ENCODE measurements around the gene HSD17B14. TPM values are rescaled to one million over a fixed set of nuclear protein-coding genes. Genes with fewer than 3 reads are reported as not detected.

HSD17B14 gene
- total and polyA plus RNA-seq, 2 of the 13 experiments (the other 11 are each of a cell fraction or from before 2014, with no cell fraction given) = 0.58 to 1.2 TPM

DNA sequence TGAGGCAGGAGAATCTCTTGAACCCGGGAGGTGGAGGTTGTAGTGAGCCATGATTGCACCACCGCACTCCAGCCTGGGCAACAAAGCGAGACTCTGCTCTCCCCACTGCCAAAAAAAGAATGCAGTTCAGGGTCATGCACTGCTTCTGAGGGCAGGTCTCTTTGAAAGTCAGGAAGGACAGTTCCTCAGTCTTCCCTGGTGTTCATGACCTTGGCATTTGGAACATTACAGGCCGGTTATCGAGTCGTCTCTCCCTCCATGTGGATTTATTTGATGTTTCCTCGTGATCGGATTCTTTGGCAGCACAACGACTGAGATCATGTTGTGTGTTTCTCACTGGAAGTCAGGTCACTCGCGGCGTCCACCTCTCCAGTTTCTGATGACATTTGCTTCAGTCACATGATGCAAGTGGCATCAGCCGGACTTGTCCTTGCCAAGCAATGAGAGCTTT, 63.8 kb downstream of the HSD17B14 start (continued):
- TF ChIP-seq, protein P1, sequence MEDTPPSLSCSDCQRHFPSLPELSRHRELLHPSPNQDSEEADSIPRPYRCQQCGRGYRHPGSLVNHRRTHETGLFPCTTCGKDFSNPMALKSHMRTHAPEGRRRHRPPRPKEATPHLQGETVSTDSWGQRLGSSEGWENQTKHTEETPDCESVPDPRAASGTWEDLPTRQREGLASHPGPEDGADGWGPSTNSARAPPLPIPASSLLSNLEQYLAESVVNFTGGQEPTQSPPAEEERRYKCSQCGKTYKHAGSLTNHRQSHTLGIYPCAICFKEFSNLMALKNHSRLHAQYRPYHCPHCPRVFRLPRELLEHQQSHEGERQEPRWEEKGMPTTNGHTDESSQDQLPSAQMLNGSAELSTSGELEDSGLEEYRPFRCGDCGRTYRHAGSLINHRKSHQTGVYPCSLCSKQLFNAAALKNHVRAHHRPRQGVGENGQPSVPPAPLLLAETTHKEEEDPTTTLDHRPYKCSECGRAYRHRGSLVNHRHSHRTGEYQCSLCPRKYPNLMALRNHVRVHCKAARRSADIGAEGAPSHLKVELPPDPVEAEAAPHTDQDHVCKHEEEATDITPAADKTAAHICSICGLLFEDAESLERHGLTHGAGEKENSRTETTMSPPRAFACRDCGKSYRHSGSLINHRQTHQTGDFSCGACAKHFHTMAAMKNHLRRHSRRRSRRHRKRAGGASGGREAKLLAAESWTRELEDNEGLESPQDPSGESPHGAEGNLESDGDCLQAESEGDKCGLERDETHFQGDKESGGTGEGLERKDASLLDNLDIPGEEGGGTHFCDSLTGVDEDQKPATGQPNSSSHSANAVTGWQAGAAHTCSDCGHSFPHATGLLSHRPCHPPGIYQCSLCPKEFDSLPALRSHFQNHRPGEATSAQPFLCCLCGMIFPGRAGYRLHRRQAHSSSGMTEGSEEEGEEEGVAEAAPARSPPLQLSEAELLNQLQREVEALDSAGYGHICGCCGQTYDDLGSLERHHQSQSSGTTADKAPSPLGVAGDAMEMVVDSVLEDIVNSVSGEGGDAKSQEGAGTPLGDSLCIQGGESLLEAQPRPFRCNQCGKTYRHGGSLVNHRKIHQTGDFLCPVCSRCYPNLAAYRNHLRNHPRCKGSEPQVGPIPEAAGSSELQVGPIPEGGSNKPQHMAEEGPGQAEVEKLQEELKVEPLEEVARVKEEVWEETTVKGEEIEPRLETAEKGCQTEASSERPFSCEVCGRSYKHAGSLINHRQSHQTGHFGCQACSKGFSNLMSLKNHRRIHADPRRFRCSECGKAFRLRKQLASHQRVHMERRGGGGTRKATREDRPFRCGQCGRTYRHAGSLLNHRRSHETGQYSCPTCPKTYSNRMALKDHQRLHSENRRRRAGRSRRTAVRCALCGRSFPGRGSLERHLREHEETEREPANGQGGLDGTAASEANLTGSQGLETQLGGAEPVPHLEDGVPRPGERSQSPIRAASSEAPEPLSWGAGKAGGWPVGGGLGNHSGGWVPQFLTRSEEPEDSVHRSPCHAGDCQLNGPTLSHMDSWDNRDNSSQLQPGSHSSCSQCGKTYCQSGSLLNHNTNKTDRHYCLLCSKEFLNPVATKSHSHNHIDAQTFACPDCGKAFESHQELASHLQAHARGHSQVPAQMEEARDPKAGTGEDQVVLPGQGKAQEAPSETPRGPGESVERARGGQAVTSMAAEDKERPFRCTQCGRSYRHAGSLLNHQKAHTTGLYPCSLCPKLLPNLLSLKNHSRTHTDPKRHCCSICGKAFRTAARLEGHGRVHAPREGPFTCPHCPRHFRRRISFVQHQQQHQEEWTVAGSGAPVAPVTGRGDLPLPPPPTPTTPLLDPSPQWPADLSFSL (CRISPR knock-in tag; IDR thresholded peaks at IDR 0.05) = peak; percentile 80
- TF ChIP-seq, protein P2, sequence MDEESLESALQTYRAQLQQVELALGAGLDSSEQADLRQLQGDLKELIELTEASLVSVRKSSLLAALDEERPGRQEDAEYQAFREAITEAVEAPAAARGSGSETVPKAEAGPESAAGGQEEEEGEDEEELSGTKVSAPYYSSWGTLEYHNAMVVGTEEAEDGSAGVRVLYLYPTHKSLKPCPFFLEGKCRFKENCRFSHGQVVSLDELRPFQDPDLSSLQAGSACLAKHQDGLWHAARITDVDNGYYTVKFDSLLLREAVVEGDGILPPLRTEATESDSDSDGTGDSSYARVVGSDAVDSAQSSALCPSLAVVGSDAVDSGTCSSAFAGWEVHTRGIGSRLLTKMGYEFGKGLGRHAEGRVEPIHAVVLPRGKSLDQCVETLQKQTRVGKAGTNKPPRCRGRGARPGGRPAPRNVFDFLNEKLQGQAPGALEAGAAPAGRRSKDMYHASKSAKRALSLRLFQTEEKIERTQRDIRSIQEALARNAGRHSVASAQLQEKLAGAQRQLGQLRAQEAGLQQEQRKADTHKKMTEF (CRISPR knock-in tag; IDR thresholded peaks at IDR 0.05) = no peak; the same call in 1 of the 2 replicates
- TF ChIP-seq ZBTB8A (CRISPR knock-in tag; IDR thresholded peaks at IDR 0.05; ENCODE audit: borderline replicate concordance, low read depth) = no peak
- no peak for TF ChIP-seq ZNF282 (IDR thresholded peaks at IDR 0.05; ENCODE audit: partially characterized antibody)
- no peak for TF ChIP-seq ZNF510 (CRISPR knock-in tag; IDR thresholded peaks at IDR 0.05; ENCODE audit: low read depth)
- peak; percentile 43; the same call in 1 of the 2 replicates for TF ChIP-seq ZNF609 (CRISPR knock-in tag; IDR thresholded peaks at IDR 0.05; ENCODE audit: borderline replicate concordance)
- TF ChIP-seq, protein P3, sequence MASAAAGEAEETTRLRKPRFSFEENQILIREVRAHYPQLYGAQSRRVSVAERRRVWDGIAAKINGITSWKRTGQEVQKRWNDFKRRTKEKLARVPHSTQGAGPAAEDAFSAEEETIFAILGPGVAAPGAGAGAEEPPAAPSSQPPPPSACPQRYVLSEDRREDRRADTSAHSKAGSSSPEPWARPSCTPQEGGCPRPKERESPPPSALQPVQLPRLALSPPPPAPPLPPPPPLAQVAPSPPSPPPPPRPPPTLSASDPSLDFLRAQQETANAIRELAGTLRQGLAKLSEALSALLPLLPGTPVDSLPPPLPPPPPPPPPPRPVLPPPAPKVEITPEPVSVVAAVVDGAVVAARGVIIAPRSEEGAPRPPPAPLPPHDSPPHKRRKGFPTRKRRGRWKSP (CRISPR knock-in tag; IDR thresholded peaks at IDR 0.05) = peak; percentile 13; the same call in 1 of the 2 replicates
- no peak for TF ChIP-seq TOPORS (CRISPR knock-in tag; IDR thresholded peaks at IDR 0.05)
- TF ChIP-seq HDAC1 (CRISPR knock-in tag; IDR thresholded peaks at IDR 0.05) = no peak
- TF ChIP-seq ZNF619 (CRISPR knock-in tag; IDR thresholded peaks at IDR 0.05) = no peak
- TF ChIP-seq ZSCAN20 (CRISPR knock-in tag; IDR thresholded peaks at IDR 0.05; ENCODE audit: borderline replicate concordance) = no peak
- peak; percentile 35; the same call in 1 of the 2 replicates for TF ChIP-seq ATF7 (IDR thresholded peaks at IDR 0.05)
- no peak for TF ChIP-seq ATF7 (CRISPR knock-in tag; IDR thresholded peaks at IDR 0.05)
- no peak; the same call in 1 of the 2 replicates for TF ChIP-seq RXRA (CRISPR knock-in tag; IDR thresholded peaks at IDR 0.05)
- TF ChIP-seq ZMYM3 (CRISPR knock-in tag; IDR thresholded peaks at IDR 0.05) = peak; percentile 86
- TF ChIP-seq SIX1 (CRISPR knock-in tag; IDR thresholded peaks at IDR 0.05; ENCODE audit: borderline replicate concordance) = peak; percentile 36; the same call in 1 of the 2 replicates
- TF ChIP-seq ZNF460 (CRISPR knock-in tag; IDR thresholded peaks at IDR 0.05; ENCODE audit: borderline replicate concordance) = no peak

Measured in HepG2 (cell line).